ENCODE data around the gene STK38. TPM values are rescaled to one million over a fixed set of nuclear protein-coding genes. Genes with fewer than 3 reads are reported as not detected.
A peak's percentile ranks its signal among the peaks of the same experiment; 100 is the strongest.

STK38 gene
- polyA plus RNA-seq (2013, experiment 1 of 2), result 12.1 TPM
- 12.0 TPM for polyA plus RNA-seq (2013, experiment 2 of 2)

DNA sequence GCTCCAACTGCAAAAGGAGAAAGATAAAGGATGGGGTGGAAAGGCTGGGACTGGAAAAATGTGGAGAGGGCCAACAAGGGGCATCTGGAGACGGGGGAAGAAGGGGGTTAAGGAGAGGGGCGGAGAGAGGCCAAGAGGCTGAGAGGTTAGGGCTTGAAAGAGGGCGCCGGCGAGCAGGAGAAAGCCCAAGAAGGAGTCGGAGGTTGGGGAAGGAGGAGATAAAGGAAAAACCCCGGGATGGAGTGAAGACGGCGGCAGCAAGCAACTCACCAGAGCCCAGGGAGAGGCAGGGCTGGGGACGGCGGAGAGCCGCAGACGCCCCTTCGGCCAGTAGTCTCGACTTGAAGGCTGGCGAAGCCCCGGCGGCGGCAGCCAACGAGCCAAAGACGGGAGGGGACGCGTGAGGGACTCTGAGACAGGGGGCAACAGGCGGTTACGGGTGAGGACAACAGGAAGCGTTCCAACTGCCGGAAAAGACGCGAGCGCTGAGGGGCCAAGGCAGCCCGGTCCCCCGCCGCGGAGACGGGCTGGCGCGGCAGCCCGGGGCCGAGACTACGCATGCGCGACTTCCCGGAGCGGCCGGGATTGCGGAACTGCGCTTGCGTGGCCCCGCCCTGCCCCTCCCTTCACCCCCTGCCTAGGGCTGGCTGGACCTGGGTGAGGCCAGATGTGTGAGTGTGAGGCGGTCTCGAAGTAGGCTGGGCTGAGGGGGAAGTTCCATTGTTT is at the start of gene STK38:
Gene STK38, minus strand, starts transcription at position 560 of the 726 bp plus-strand sequence. CDS start 7,277 bp downstream, outside the sequence.
- peak within 1 kb of the TSS; percentile 97 for H3K4ac ChIP-seq (ENCODE audit: low read depth, low read length)
- no peaks in the 10 kb centered on the region for H3K36me3 ChIP-seq (ENCODE audit: control insufficient read depth, insufficient read depth, low read length)
- peak within 1 kb of the TSS; percentile 81 for H2BK5ac ChIP-seq (ENCODE audit: low read length)
- H4K5ac ChIP-seq (ENCODE audit: low read length), result no peak within 1 kb of the TSS
- peak within 1 kb of the TSS; percentile 98 for H3K27ac ChIP-seq (ENCODE audit: low read depth, low read length)
- peaks cover 2% of the 10 kb centered on the region for H3K4me1 ChIP-seq (ENCODE audit: control insufficient read depth, low read depth, low read length)
- peak within 1 kb of the TSS; percentile 97 for H3K56ac ChIP-seq (ENCODE audit: low read length)
- peak within 1 kb of the TSS; percentile 99 for H3K18ac ChIP-seq (ENCODE audit: low read length)
- no peak within 1 kb of the TSS for H2BK15ac ChIP-seq (replicated peaks; ENCODE audit: low read depth)
- H2AK5ac ChIP-seq (ENCODE audit: low read length), result peak within 1 kb of the TSS; percentile 11
- peak within 1 kb of the TSS; percentile 26 for H3K4me3 ChIP-seq (ENCODE audit: low read length)
- peak; percentile 94 for DNase-seq
- peaks cover 23% of the 10 kb centered on the region for H3K79me2 ChIP-seq (ENCODE audit: control insufficient read depth, insufficient read depth, low read length)
- no peak within 1 kb of the TSS for H2BK120ac ChIP-seq (ENCODE audit: low read depth, low read length)
- no peaks in the 10 kb centered on the region for H3K27me3 ChIP-seq (ENCODE audit: insufficient read depth, low read length, poor library complexity)
- H3K79me1 ChIP-seq (ENCODE audit: low read length), result peaks cover 5% of the 10 kb centered on the region
- H3K4me2 ChIP-seq (ENCODE audit: low read length), result peak within 1 kb of the TSS; percentile 53
- H3K23ac ChIP-seq (ENCODE audit: low read length), result no peak within 1 kb of the TSS
- no CpG with 5 or more reads among the region's 51 CpGs for WGBS (ENCODE audit: extremely low coverage, insufficient coverage, low lambda C conversion rate)
- H3K9ac ChIP-seq (ENCODE audit: low read length), result peak within 1 kb of the TSS; percentile 60
- H4K8ac ChIP-seq (ENCODE audit: low read depth, low read length), result no peak within 1 kb of the TSS

DNA sequence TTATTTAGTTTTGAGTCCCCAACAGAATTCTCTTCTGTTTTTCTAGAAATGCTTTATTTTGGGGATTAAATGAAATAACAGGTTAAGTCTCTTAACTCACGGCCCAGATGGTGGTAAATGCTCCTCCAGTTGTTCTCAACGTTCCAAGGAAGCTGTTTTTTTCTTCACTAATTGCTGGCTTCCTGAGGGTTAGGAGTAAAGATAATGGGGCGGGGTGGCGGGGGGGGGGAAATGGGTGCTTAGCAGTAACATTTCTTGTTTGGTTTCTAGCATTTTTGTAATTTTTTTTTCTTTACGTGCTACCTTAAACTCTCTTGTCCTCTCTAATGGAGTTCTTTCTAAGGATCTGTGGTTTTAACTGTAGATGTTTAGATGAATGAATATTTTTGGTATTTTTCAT is 49.1 kb upstream of the STK38 start:
- no peak overlapping the region for H3K27ac ChIP-seq (ENCODE audit: low read depth, low read length)
- DNase-seq, result no peak

DNA sequence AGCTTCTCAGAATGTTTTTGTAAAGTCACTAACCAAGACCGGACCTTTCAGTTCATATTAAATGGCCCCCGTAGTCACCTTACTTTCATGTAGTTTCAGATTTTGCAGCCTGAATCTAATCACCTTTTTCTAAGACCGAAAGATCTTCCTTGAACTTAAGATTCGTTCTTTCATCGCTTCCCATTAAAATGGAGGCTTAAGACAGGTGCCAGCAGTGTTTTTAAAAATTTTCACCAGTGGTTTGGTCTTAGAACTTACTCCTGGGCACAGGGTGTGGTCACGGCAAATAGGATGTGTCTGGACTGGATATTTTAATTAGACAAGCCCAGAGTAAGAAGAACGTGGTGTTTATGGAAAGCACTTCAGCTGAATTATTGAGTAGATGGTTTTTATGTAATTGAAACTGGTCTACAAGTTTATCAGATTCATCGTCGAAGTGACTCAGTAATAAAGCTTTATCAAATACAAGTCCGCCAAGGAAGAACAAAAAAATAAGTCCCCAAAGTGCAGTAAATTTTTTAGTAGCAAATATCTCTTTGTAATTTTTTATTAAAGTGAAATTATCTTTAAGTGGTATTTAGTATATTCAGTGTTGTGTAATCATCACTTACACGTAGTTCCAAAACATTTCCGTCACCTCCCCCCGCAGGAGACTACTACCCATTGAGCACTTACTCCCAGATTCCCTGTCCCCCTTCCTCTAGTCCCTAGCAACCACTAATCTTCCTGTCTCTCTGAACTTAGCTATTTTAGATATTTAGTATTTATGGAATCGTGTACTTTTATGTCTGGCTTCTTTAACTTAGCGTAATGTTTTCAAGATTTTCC is 47.8 kb upstream of the STK38 start:
- peaks cover 15% of the 10 kb centered on the region for H3K36me3 ChIP-seq (ENCODE audit: control insufficient read depth, insufficient read depth, low read length)
- peak; percentile 68 for DNase-seq

More for the DNA sequence above, 49.1 kb upstream of the STK38 start:
- H3K18ac ChIP-seq (ENCODE audit: low read length), result no peak overlapping the region
- H3K4me2 ChIP-seq (ENCODE audit: low read length), result peak overlapping the region; percentile 90
- H3K4me1 ChIP-seq (ENCODE audit: control insufficient read depth, low read depth, low read length), result peaks cover 4% of the 10 kb centered on the region
- H2BK5ac ChIP-seq (ENCODE audit: low read length), result no peak overlapping the region
- H3K79me2 ChIP-seq (ENCODE audit: control insufficient read depth, insufficient read depth, low read length), result peaks cover 73% of the 10 kb centered on the region
- H3K36me3 ChIP-seq (ENCODE audit: control insufficient read depth, insufficient read depth, low read length), result peaks cover 22% of the 10 kb centered on the region
- H3K27me3 ChIP-seq (ENCODE audit: insufficient read depth, low read length, poor library complexity), result no peaks in the 10 kb centered on the region
- H4K5ac ChIP-seq (ENCODE audit: low read length), result no peak overlapping the region
- WGBS (ENCODE audit: extremely low coverage, insufficient coverage, low lambda C conversion rate), result no CpG with 5 or more reads among the region's 5 CpGs
- H4K8ac ChIP-seq (ENCODE audit: low read depth, low read length), result no peak overlapping the region
- H3K4ac ChIP-seq (ENCODE audit: low read depth, low read length), result no peak overlapping the region
- H2AK5ac ChIP-seq (ENCODE audit: low read length), result no peak overlapping the region
- peak overlapping the region; percentile 91 for H3K9ac ChIP-seq (ENCODE audit: low read length)
- no peak overlapping the region for H3K23ac ChIP-seq (ENCODE audit: low read length)
- H3K56ac ChIP-seq (ENCODE audit: low read length), result peak overlapping the region; percentile 85
- no peak overlapping the region for H2BK120ac ChIP-seq (ENCODE audit: low read depth, low read length)
- H2BK15ac ChIP-seq (replicated peaks; ENCODE audit: low read depth), result no peak overlapping the region
- H3K4me3 ChIP-seq (ENCODE audit: low read length), result peak overlapping the region; percentile 97
- peaks cover 4% of the 10 kb centered on the region for H3K79me1 ChIP-seq (ENCODE audit: low read length)

DNA sequence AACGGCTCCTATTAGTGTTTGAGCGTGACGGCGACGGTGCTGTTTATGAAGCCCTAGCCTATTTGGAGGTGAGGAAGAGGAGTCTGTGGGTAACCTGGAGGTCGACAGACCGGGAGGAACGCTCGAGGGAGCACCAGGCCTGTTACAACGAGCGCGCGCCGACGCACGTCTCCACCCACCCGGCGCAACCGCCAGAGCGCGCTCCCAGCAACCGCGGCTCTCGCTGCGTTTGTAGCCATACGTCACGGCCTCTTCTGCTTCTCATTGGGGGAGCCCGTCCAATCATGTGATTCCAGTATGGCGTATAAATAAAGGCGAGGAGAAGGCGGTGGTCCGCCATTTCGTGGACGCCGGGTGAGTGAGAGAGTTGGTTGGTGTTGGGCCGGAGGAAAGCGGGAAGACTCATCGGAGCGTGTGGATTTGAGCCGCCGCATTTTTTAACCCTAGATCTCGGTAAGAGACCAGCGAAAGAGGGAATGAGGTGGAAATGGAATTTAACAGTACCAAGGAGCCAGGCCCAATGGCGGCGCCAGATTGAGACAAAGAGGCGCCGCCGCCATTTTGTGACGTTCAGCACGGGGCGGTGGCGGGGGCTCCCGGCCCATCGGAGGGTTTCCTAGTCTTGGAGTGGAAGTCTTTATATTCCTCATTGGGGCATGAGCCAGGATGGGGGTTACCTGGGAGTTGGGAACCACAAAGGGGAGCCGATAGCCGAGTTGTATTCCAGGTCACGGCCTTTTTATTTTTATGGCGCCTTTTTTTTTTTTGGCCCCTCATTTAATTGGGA is 46.9 kb upstream of the STK38 start, which contains the start of gene SRSF3:
Gene SRSF3, plus strand, starts transcription at position 334 of the 787 bp plus-strand sequence. CDS start 2,401 bp downstream, outside the sequence.
- Histone ChIP-seq H3K4me2 (ENCODE audit: low read length) (peak within 1 kb of the TSS; percentile 99), H2BK5ac (ENCODE audit: low read length) (peak within 1 kb of the TSS; percentile 92), H3K79me1 (ENCODE audit: low read length) (no peaks in the 10 kb centered on the region), H3K18ac (ENCODE audit: low read length) (peak within 1 kb of the TSS; percentile 93), H3K4me1 (ENCODE audit: control insufficient read depth, low read depth, low read length) (peaks cover 2% of the 10 kb centered on the region), H3K23ac (ENCODE audit: low read length) (no peak within 1 kb of the TSS), H3K56ac (ENCODE audit: low read length) (peak within 1 kb of the TSS; percentile 99), H3K27me3 (ENCODE audit: insufficient read depth, low read length, poor library complexity) (no peaks in the 10 kb centered on the region), H2BK120ac (ENCODE audit: low read depth, low read length) (peak within 1 kb of the TSS; percentile 65), H3K9ac (ENCODE audit: low read length) (peak within 1 kb of the TSS; percentile 96), H2AK5ac (ENCODE audit: low read length) (peak within 1 kb of the TSS; percentile 43), H3K4ac (ENCODE audit: low read depth, low read length) (peak within 1 kb of the TSS; percentile 97), H3K27ac (ENCODE audit: low read depth, low read length) (peak within 1 kb of the TSS; percentile 98), H3K79me2 (ENCODE audit: control insufficient read depth, insufficient read depth, low read length) (peaks cover 52% of the 10 kb centered on the region), H4K8ac (ENCODE audit: low read depth, low read length) (peak within 1 kb of the TSS; percentile 91), H4K5ac (ENCODE audit: low read length) (peak within 1 kb of the TSS; percentile 87), H2BK15ac (replicated peaks; ENCODE audit: low read depth) (peak within 1 kb of the TSS; percentile 42), H3K4me3 (ENCODE audit: low read length) (peak within 1 kb of the TSS; percentile 97), H3K36me3 (ENCODE audit: control insufficient read depth, insufficient read depth, low read length) (peaks cover 12% of the 10 kb centered on the region)
- no CpG with 5 or more reads among the region's 58 CpGs for WGBS (ENCODE audit: extremely low coverage, insufficient coverage, low lambda C conversion rate)
- peak; percentile 99 for DNase-seq

More for the DNA sequence above, 47.8 kb upstream of the STK38 start:
- Histone ChIP-seq H2BK15ac (replicated peaks; ENCODE audit: low read depth) (no peak overlapping the region), H3K27ac (ENCODE audit: low read depth, low read length) (peak overlapping the region; percentile 98), H3K79me2 (ENCODE audit: control insufficient read depth, insufficient read depth, low read length) (peaks cover 60% of the 10 kb centered on the region), H3K4ac (ENCODE audit: low read depth, low read length) (peak overlapping the region; percentile 97), H3K4me2 (ENCODE audit: low read length) (no peak overlapping the region), H2BK120ac (ENCODE audit: low read depth, low read length) (no peak overlapping the region), H3K4me1 (ENCODE audit: control insufficient read depth, low read depth, low read length) (peaks cover 2% of the 10 kb centered on the region), H3K79me1 (ENCODE audit: low read length) (peaks cover 2% of the 10 kb centered on the region), H3K9ac (ENCODE audit: low read length) (peak overlapping the region; percentile 91), H4K5ac (ENCODE audit: low read length) (peak overlapping the region; percentile 72), H3K18ac (ENCODE audit: low read length) (peak overlapping the region; percentile 88), H3K27me3 (ENCODE audit: insufficient read depth, low read length, poor library complexity) (no peaks in the 10 kb centered on the region), H4K8ac (ENCODE audit: low read depth, low read length) (peak overlapping the region; percentile 91), H2BK5ac (ENCODE audit: low read length) (no peak overlapping the region), H3K56ac (ENCODE audit: low read length) (peak overlapping the region; percentile 85), H3K4me3 (ENCODE audit: low read length) (peak overlapping the region; percentile 97), H3K23ac (ENCODE audit: low read length) (no peak overlapping the region), H2AK5ac (ENCODE audit: low read length) (no peak overlapping the region)
- no CpG with 5 or more reads among the region's 15 CpGs for WGBS (ENCODE audit: extremely low coverage, insufficient coverage, low lambda C conversion rate)

- Histone ChIP-seq H3K79me1 (ENCODE audit: low read length) (no peaks in the 10 kb centered on the region), H2AK5ac (ENCODE audit: low read length) (peak overlapping the region; percentile 43), H3K27me3 (ENCODE audit: insufficient read depth, low read length, poor library complexity) (no peaks in the 10 kb centered on the region), H3K23ac (ENCODE audit: low read length) (no peak overlapping the region), H3K4me3 (ENCODE audit: low read length) (peak overlapping the region; percentile 73), H3K4me2 (ENCODE audit: low read length) (peak overlapping the region; percentile 99), H3K18ac (ENCODE audit: low read length) (peak overlapping the region; percentile 93), H3K56ac (ENCODE audit: low read length) (peak overlapping the region; percentile 99), H4K8ac (ENCODE audit: low read depth, low read length) (no peak overlapping the region), H3K36me3 (ENCODE audit: control insufficient read depth, insufficient read depth, low read length) (peaks cover 10% of the 10 kb centered on the region), H3K27ac (ENCODE audit: low read depth, low read length) (peak overlapping the region; percentile 98), H3K79me2 (ENCODE audit: control insufficient read depth, insufficient read depth, low read length) (peaks cover 46% of the 10 kb centered on the region), H3K9ac (ENCODE audit: low read length) (peak overlapping the region; percentile 96), H3K4ac (ENCODE audit: low read depth, low read length) (peak overlapping the region; percentile 71), H2BK15ac (replicated peaks; ENCODE audit: low read depth) (peak overlapping the region; percentile 42), H2BK120ac (ENCODE audit: low read depth, low read length) (peak overlapping the region; percentile 65), H2BK5ac (ENCODE audit: low read length) (peak overlapping the region; percentile 92), H3K4me1 (ENCODE audit: control insufficient read depth, low read depth, low read length) (peaks cover under 1% of the 10 kb centered on the region), H4K5ac (ENCODE audit: low read length) (peak overlapping the region; percentile 87)
- no CpG with 5 or more reads among the region's 15 CpGs for WGBS (ENCODE audit: extremely low coverage, insufficient coverage, low lambda C conversion rate)
- DNase-seq, result peak; percentile 90
Measured at GRCh38 chr6:36593569-36594028, 46.3 kb upstream of the STK38 start.

Data from mesendoderm (in vitro differentiated cells).